HG02571 (cell line): ENCODE measurements around the gene HTR3D.
"Not testable (repeated sequence)": the region's sequence is repeated elsewhere in the genome, so short reads cannot be mapped to it uniquely, and the experiment has no call there.

Source experiments
- ATAC-seq: cut with Tn5 transposase; IDR thresholded peaks from one replicate; pipeline ENCODE4 v1.9.1; 2021; ENCODE audit warnings: mild to moderate bottlenecking, moderate library complexity; ENCODE audit not compliant: unreplicated experiment

HTR3D gene

GRCh38 chr3:184016169-184016570, 15.4 kb upstream of the HTR3D start:
- ATAC-seq, result no peak

- peak; percentile 79 for ATAC-seq
Measured at GRCh38 chr3:184016811-184017671, 14.5 kb upstream of the HTR3D start.

- peak; percentile 97 for ATAC-seq
Measured at GRCh38 chr3:184017672-184018423, 13.7 kb upstream of the HTR3D start, which contains the start of gene ABCC5. Gene ABCC5, minus strand, starts transcription at chr3:184017884. Its CDS starts 3,492 bp downstream, at chr3:184014392.

- ATAC-seq, result no peak
Measured at GRCh38 chr3:184018424-184018973, 13.0 kb upstream of the HTR3D start.

GRCh38 chr3:184022323-184022722, 9.2 kb upstream of the HTR3D start:
- no peak for ATAC-seq

- ATAC-seq, result not testable (repeated sequence)
Measured at GRCh38 chr3:184025256-184025655, 6.3 kb upstream of the HTR3D start.

- ATAC-seq, result not testable (repeated sequence)
Measured at GRCh38 chr3:184028275-184028890, 3.2 kb upstream of the HTR3D start.

- no peak for ATAC-seq
Measured at GRCh38 chr3:184029443-184029842, 2.1 kb upstream of the HTR3D start.

GRCh38 chr3:184030536-184030935, 1.0 kb upstream of the HTR3D start:
- ATAC-seq, result no peak

GRCh38 chr3:184037816-184038215, 6.3 kb downstream of the HTR3D start:
- ATAC-seq, result no peak

GRCh38 chr3:184038307-184038706, 6.8 kb downstream of the HTR3D start:
- not testable (repeated sequence) for ATAC-seq

- ATAC-seq, result no peak
Measured at GRCh38 chr3:184039414-184039813, 7.9 kb downstream of the HTR3D start.

GRCh38 chr3:184040010-184040409, 8.5 kb downstream of the HTR3D start:
- ATAC-seq, result no peak

GRCh38 chr3:184042617-184043016, 11.1 kb downstream of the HTR3D start:
- no peak for ATAC-seq

GRCh38 chr3:184045995-184046394, 14.5 kb downstream of the HTR3D start:
- no peak for ATAC-seq

- ATAC-seq, result no peak
Measured at GRCh38 chr3:184050217-184050847, 18.8 kb downstream of the HTR3D start.

GRCh38 chr3:184052767-184053166, 21.2 kb downstream of the HTR3D start, which contains the start of gene HTR3C:
Gene HTR3C, plus strand, starts transcription at chr3:184053047. Its CDS starts 34 bp downstream, at chr3:184053081.
- ATAC-seq, result no peak

- ATAC-seq, result no peak
Measured at GRCh38 chr3:184058029-184058428, 26.5 kb downstream of the HTR3D start.

- ATAC-seq, result no peak
Measured at GRCh38 chr3:184059424-184059823, 27.9 kb downstream of the HTR3D start.

- no peak for ATAC-seq
Measured at GRCh38 chr3:184062637-184063036, 31.1 kb downstream of the HTR3D start.

- ATAC-seq, result no peak
Measured at GRCh38 chr3:184066211-184066610, 34.7 kb downstream of the HTR3D start.
